GM23248 (cell line): ENCODE results near the gene MSL1.

Source experiments
- EZH2 ChIP-seq: fragments of 200-600 bp; sonication (generic); IDR thresholded peaks from 2 replicates; pipeline ENCODE4 v1.6.1; 2018; ENCODE audit warnings: antibody characterized with exemption, mild to moderate bottlenecking; ENCODE audit not compliant: insufficient read depth, poor library complexity, severe bottlenecking
- EZH2phosphoT487 ChIP-seq: fragments of 200-600 bp; sonication (generic); IDR thresholded peaks from 2 replicates; pipeline ENCODE4 v1.6.1; 2018; ENCODE audit warnings: antibody characterized with exemption, moderate library complexity, mild to moderate bottlenecking, low read depth; ENCODE audit not compliant: insufficient read depth

DNA sequence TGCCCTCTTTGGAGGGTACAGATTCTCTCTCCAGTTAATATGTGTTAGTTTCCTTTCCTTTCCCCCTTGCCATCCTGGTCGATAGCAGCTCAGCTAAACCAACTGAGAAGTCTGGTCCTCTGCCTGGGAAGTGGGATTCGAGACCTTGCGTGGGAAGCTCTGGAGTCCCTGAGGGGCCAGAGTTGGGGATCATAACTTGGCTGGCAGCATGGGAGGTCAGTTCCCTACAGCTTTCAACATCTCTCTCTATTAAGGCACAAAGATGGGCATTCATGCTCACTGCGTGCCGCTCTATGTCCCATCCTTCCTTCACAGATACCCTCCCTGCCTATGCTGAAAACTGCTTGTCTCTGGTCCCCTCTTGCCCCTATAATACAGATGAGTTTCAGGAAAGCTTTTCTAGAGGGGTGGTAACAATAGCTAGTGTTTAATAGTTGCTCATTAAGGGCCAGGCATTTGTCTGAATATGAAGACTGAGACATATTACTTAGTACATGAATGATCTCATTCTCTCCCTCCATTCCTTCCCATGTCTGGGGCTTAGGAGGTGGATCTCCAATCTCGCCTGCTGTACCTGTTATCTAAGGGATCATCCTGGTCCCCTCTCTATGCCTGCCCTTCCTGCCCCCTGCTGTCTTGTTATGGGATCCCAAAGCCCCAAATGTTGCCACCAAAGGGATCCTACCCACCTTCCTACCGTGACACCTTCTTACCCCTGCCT, 48.2 kb upstream of the MSL1 start:
- no peak for TF ChIP-seq EZH2phosphoT487
- TF ChIP-seq EZH2: no peak
